Prostate gland (tissue), 2 donors: ENCODE results near the gene BLOC1S3. TPM values are rescaled to one million over a fixed set of nuclear protein-coding genes. Genes with fewer than 3 reads are reported as not detected.

Source experiments
- DNase-seq: peaks from one replicate; pipeline ENCODE4 v3.0.0-alpha.2; 2019; ENCODE audit warnings: low spot score
- H3K27ac ChIP-seq, 2 donors: fragments of 200-600 bp; sonication (generic); 2 replicates each; pipeline ENCODE4 v1.5.1; 2017 to 2019
- H3K27me3 ChIP-seq: fragments of 200-600 bp; sonication (generic); replicated peaks from 2 replicates; pipeline ENCODE4 v1.5.1; 2019; ENCODE audit not compliant: insufficient read depth
- H3K36me3 ChIP-seq, 2 donors: fragments of 200-600 bp; sonication (generic); 1 replicate in 1 of 2; 2 replicates in 1 of 2; pipeline versions ENCODE4 v1.5.1 to v1.8.1; 2017 to 2019
- H3K4me1 ChIP-seq: fragments of 200-600 bp; sonication (generic); replicated peaks from 2 replicates; pipeline ENCODE4 v1.5.1; 2019
- H3K4me3 ChIP-seq, 2 donors: fragments of 200-600 bp; sonication (generic); 2 replicates each; pipeline ENCODE4 v1.5.1; 2017 to 2019
- H3K9me3 ChIP-seq: fragments of 200-600 bp; sonication (generic); 2 replicates; pipeline ENCODE4 v1.5.1; 2017
- POLR2A ChIP-seq: fragments of 450-650 bp; IDR thresholded peaks from one replicate; pipeline ENCODE4 v1.6.1; 2016; ENCODE audit warnings: antibody characterized with exemption, mild to moderate bottlenecking
- POLR2AphosphoS5 ChIP-seq: sonication (generic); formaldehyde crosslinking; IDR thresholded peaks from one replicate; pipeline ENCODE4 v1.6.1; 2017; ENCODE audit warnings: antibody characterized with exemption
- WGBS: methylation state at CpG from one replicate; pipeline ENCODE4 v1.1.5; 2018; 5-methylcytosine and 5-hydroxymethylcytosine counted together
- intact Hi-C: fragments of 100-400 bp; cut with DNase I; formaldehyde crosslinking; loops from one replicate; pipeline ENCODE4 v1.14.2; 2022
- total RNA-seq, 2 donors: library from RNA; depleted of rRNA; stranded (reverse); fragments of >200 nt; gene quantifications; one replicate each; pipeline ENCODE4 v1.1.0, GENCODE V29; 2016
- TF ChIP-seq, protein P1 (sequence below), 4 experiments: fragments of 200-600 bp in 2 of 4; fragments of 450-650 bp in 2 of 4; sonication (generic) in 2 of 4; IDR thresholded peaks; 1 replicate in 3 of 4; 2 replicates in 1 of 4; pipeline ENCODE4 v1.5.1; 2016 to 2019; ENCODE audit warnings: antibody characterized with exemption in 4 of 4, mild to moderate bottlenecking in 2 of 4, moderate library complexity in 2 of 4

Gene BLOC1S3
- total RNA-seq, 2 donors from 2014 or later: 21.4 to 30.4 TPM

DNA sequence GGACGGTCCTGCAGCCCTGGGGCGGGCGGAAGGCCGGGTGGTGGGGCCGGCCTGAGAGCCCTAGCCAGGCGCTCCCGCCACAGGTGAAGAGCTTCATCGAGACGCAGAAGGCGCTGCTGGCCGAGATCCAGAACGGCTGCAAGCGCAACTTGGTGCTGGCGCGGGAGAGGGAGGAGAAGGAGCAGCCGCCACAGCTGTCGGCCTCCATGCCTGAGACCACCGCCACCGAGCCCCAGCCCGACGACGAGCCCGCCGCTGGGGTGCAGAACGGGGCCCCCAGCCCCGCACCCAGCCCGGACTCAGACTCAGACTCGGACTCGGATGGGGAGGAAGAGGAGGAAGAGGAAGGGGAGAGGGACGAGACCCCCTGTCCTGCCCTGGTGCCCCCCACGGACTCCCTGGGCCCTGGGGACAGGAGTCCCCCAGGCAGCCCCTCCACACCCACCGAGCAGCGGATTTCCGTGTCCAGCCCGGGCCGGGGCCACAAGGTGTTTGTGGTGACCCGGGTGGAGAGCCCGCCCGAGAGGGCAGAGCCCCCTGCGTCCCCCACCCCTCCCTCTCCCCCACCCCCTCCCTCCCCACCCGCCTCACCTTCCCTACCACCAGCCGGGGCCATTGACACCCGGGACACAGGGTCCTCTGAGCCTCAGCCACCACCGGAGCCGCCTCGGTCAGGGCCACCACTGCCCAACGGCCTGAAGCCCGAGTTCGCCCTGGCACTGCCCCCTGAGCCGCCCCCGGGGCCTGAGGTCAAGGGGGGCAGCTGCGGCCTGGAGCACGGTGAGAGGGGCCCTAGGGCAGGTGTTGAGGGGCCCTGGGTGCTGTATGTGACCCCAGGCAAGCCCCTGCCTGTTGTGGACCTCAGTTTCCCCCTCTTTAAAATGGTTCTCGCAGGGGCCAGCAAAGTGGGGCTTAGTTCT is 33.1 kb upstream of the BLOC1S3 start:
- peaks cover 0 to 13% of the 10 kb centered on the region in 2 donors for H3K36me3 ChIP-seq
- no peak for DNase-seq
- WGBS: 92% methylated on average over 44 of the region's 54 CpGs

GRCh38 chr19:45146251-45146650 is 32.3 kb upstream of the BLOC1S3 start:
- H3K4me1 ChIP-seq: no peaks in the 10 kb centered on the region
- H3K36me3 ChIP-seq: peaks cover 0 to 13% of the 10 kb centered on the region in 2 donors
- 78% methylated on average over 13 of the region's 13 CpGs for WGBS
- no peak overlapping the region for H3K4me3 ChIP-seq
- intact Hi-C loops: no loop called here
- no peak overlapping the region for H3K27ac ChIP-seq
- TF ChIP-seq, protein P1, sequence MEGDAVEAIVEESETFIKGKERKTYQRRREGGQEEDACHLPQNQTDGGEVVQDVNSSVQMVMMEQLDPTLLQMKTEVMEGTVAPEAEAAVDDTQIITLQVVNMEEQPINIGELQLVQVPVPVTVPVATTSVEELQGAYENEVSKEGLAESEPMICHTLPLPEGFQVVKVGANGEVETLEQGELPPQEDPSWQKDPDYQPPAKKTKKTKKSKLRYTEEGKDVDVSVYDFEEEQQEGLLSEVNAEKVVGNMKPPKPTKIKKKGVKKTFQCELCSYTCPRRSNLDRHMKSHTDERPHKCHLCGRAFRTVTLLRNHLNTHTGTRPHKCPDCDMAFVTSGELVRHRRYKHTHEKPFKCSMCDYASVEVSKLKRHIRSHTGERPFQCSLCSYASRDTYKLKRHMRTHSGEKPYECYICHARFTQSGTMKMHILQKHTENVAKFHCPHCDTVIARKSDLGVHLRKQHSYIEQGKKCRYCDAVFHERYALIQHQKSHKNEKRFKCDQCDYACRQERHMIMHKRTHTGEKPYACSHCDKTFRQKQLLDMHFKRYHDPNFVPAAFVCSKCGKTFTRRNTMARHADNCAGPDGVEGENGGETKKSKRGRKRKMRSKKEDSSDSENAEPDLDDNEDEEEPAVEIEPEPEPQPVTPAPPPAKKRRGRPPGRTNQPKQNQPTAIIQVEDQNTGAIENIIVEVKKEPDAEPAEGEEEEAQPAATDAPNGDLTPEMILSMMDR (IDR thresholded peaks at IDR 0.05): no peak
- TF ChIP-seq POLR2A (no peak), POLR2AphosphoS5 (no peak)
- no peak for DNase-seq
- no peaks in the 10 kb centered on the region for H3K9me3 ChIP-seq
- H3K27me3 ChIP-seq: no peaks in the 10 kb centered on the region

More for the DNA sequence above, 33.1 kb upstream of the BLOC1S3 start:
- TF ChIP-seq POLR2A: no peak
- TF ChIP-seq, protein P1 (IDR thresholded peaks at IDR 0.05): no peak
- no peak for TF ChIP-seq POLR2AphosphoS5
- intact Hi-C loops: no loop called here
- Histone ChIP-seq H3K27me3 (no peaks in the 10 kb centered on the region), H3K9me3 (no peaks in the 10 kb centered on the region), H3K4me1 (no peaks in the 10 kb centered on the region), H3K27ac (no peak overlapping the region), H3K4me3 (no peak overlapping the region)

GRCh38 chr19:45146741-45147205 is 31.8 kb upstream of the BLOC1S3 start:
- H3K27ac ChIP-seq: no peak overlapping the region
- H3K9me3 ChIP-seq: no peaks in the 10 kb centered on the region
- DNase-seq: no peak
- peaks cover 2% of the 10 kb centered on the region for H3K27me3 ChIP-seq
- intact Hi-C loops: no loop called here
- 79% methylated on average over 17 of the region's 18 CpGs for WGBS
- peaks cover 0 to 13% of the 10 kb centered on the region in 2 donors for H3K36me3 ChIP-seq
- no peak overlapping the region for H3K4me3 ChIP-seq
- H3K4me1 ChIP-seq: no peaks in the 10 kb centered on the region
- TF ChIP-seq, protein P1 (IDR thresholded peaks at IDR 0.05): no peak
- TF ChIP-seq POLR2A: no peak

GRCh38 chr19:45147835-45148676 is 30.5 kb upstream of the BLOC1S3 start:
- Histone ChIP-seq H3K27ac (no peak overlapping the region), H3K36me3 (peaks cover 0 to 4% of the 10 kb centered on the region in 2 donors), H3K4me3 (no peak overlapping the region), H3K4me1 (peaks cover 10% of the 10 kb centered on the region), H3K9me3 (no peaks in the 10 kb centered on the region), H3K27me3 (peaks cover 2% of the 10 kb centered on the region)
- TF ChIP-seq POLR2AphosphoS5: no peak
- no peak for TF ChIP-seq POLR2A
- TF ChIP-seq, protein P1 (IDR thresholded peaks at IDR 0.05): no peak
- intact Hi-C loops: no loop called here
- no peak for DNase-seq
- 86% methylated on average over 18 of the region's 18 CpGs for WGBS
